Mucosa of descending colon (tissue), 3 donors: Measurements from ENCODE around the gene LRP1B. TPM values are rescaled to one million over a fixed set of nuclear protein-coding genes. Genes with fewer than 3 reads are reported as not detected.
A peak's percentile ranks its signal among the peaks of the same experiment; 100 is the strongest.

Experiments used
- ATAC-seq: fragments of 200-7000 bp; cut with Tn5 transposase; one replicate; pipeline ENCODE4 v1.9.1; 2020; ENCODE audit warnings: mild to moderate bottlenecking, moderate library complexity
- DNase-seq, 3 donors: peaks; one replicate each; pipeline ENCODE4 v3.0.0-alpha.2; 2020
- H3K36me3 ChIP-seq: fragments of 200-600 bp; one replicate; pipeline ENCODE4 v1.8.0; 2021; ENCODE audit warnings: low read depth, mild to moderate bottlenecking
- H3K4me1 ChIP-seq: fragments of 200-600 bp; one replicate; pipeline ENCODE4 v1.8.0; 2021; ENCODE audit warnings: low read depth, mild to moderate bottlenecking
- H3K4me3 ChIP-seq: fragments of 200-600 bp; one replicate; pipeline ENCODE4 v1.8.0; 2021; ENCODE audit warnings: mild to moderate bottlenecking
- H3K9me3 ChIP-seq: fragments of 200-600 bp; one replicate; pipeline ENCODE4 v1.8.0; 2021; ENCODE audit warnings: mild to moderate bottlenecking
- intact Hi-C, 2 donors: fragments of 100-400 bp; cut with DNase I in 1 of 2; cut with micrococcal nuclease in 1 of 2; formaldehyde crosslinking; loops; one replicate each; pipeline versions ENCODE4 v1.11.0 to v1.11.1; 2022; cut with DNase I, micrococcal nuclease
- total RNA-seq, 3 donors: library from RNA; stranded (reverse); fragmentation: NEBNext Ultra II Directional in 2 of 3; extraction: Animal tissue kit (Norgen Biotek cat#: 25700) in 2 of 3; gene quantifications; one replicate each; pipeline versions ENCODE4 v1.2.1 to v1.2.4, GENCODE V29; 2021 to 2023
- TF ChIP-seq, protein P1 (sequence below): fragments of 200-600 bp; IDR thresholded peaks from one replicate; pipeline ENCODE4 v1.8.0; 2022; ENCODE audit warnings: antibody characterized with exemption, mild to moderate bottlenecking
- donor health status: DM: no; HTN: no; CAD: no; lungs with moderate emphysema.
- donor health status: DM: no; HTN: no; CAD: no.
- donor health status: DM: no; HTN: yes; CAD: no.

The LRP1B gene
- total RNA-seq, 3 donors from 2014 or later: 0.12 to 1.6 (median 0.20) TPM

DNA sequence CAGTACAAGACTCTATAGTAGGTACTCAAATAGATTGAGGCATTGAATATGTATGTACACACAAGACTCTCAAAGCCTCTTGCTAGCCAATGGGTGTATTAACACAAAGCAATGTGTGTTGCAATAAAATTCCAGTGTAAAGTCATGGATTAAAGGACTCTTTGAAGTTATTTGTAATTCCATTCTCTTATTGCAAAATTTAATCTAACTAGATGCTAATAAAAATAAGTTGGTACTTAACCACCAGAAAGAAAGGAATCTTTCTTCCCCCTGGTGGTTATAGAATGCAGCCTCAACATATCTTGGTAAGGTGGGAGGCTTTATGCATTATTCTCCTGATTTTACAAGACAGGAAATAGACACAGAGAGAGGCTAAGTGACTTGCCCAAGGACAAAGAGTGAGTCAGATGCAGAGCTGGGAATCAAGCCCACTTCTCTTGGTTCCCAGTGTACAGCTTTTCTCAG, 18.0 kb downstream of the LRP1B start:
- H3K36me3 ChIP-seq: no peaks in the 10 kb centered on the region
- H3K9me3 ChIP-seq: no peaks in the 10 kb centered on the region
- TF ChIP-seq, protein P1, sequence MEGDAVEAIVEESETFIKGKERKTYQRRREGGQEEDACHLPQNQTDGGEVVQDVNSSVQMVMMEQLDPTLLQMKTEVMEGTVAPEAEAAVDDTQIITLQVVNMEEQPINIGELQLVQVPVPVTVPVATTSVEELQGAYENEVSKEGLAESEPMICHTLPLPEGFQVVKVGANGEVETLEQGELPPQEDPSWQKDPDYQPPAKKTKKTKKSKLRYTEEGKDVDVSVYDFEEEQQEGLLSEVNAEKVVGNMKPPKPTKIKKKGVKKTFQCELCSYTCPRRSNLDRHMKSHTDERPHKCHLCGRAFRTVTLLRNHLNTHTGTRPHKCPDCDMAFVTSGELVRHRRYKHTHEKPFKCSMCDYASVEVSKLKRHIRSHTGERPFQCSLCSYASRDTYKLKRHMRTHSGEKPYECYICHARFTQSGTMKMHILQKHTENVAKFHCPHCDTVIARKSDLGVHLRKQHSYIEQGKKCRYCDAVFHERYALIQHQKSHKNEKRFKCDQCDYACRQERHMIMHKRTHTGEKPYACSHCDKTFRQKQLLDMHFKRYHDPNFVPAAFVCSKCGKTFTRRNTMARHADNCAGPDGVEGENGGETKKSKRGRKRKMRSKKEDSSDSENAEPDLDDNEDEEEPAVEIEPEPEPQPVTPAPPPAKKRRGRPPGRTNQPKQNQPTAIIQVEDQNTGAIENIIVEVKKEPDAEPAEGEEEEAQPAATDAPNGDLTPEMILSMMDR: no peak
- intact Hi-C loops: no loop called here
- no peaks in the 10 kb centered on the region for H3K4me1 ChIP-seq
- DNase-seq (no peak), ATAC-seq (no peak)
- no peak overlapping the region for H3K4me3 ChIP-seq

DNA sequence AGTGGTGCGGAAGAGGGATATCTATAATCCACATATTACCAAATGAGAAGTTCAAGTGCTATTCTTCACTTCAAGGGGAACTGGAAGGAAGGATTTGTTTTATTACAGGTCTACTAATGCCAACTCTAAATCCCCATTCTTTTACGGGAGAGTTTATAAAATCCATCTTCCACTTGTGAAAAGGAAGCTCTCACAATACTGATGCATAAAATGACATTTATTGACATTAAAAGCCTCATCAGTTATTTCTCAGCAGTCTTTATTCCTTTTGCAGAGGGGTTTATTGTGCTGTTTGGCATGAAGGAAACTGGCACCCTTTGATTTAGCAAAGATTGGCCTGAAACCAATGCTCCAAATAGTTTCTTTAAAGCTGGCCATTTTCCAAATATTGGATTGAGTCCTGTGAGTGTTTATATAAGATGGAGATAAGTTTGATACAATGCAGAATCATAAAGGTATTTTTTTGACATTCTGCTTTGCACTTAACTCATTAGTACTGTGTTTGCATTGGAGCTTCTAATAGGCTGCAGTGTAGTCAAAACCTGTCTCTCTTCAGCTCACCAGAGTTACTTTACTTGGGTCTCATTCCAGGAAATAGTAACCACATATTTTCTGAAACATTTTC, 26.6 kb downstream of the LRP1B start:
- no peak overlapping the region for H3K4me3 ChIP-seq
- H3K9me3 ChIP-seq: no peaks in the 10 kb centered on the region
- H3K36me3 ChIP-seq: no peaks in the 10 kb centered on the region
- TF ChIP-seq, protein P1: no peak
- DNase-seq: no peak
- H3K4me1 ChIP-seq: no peaks in the 10 kb centered on the region
- intact Hi-C loops: no loop called here
- no peak for ATAC-seq

DNA sequence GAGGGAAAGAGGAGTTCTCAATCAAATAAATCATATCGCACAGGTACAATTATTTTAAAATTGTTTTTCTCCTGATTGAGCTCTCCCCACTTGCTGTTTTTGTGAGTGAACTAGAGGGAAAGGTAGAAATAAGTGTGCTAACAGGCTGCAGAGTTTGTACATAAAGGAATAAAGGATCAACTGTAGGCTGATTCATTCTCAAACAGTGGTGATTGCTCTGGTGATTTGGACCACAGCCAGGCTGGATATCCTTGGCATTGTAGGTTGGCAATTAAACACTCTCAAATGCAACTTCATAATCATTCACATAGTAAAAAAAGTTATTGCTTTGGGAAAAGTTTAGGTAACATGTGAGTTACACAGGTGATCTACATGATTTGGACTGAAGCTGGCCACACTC, 29.8 kb downstream of the LRP1B start:
- Histone ChIP-seq H3K4me1 (no peaks in the 10 kb centered on the region), H3K4me3 (no peak overlapping the region), H3K9me3 (no peaks in the 10 kb centered on the region), H3K36me3 (no peaks in the 10 kb centered on the region)
- TF ChIP-seq, protein P1: no peak
- DNase-seq: peak in 1 of 3 donors; percentile 17
- intact Hi-C loops: no loop called here
- ATAC-seq: no peak

DNA sequence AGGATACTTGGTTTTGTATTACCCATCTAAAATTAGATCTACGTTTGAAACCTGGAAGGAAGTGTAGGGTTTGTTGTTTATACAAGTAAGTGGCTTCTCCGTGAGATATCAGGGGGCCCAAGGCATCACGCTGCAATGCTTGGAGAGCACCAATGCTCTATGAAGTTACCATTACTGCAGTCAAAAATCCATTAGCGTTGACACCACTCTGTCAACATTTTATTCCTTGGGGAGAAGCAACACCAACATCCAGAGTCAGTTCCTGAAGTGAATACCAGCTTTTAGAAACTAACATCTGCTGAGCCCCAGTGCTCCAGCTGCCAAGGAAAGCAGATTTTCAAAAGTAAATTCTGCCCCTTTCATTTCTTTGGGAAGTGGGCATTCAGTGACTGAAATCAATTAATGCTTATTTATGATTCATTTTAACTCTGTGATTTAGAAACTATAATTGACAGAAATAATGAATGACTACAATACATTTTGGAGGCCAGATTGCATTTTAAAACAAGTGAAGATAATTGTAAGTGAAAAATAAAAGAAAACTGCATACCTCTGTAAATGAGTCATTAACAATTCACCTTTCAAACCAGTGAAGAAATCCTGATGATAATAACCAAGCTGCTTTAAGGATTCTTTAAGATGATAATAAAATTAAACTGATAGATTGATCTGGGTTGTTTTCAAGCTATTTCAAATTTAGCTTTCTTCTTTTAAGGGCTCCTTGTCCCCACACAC, 30.5 kb downstream of the LRP1B start:
- no peaks in the 10 kb centered on the region for H3K9me3 ChIP-seq
- H3K4me1 ChIP-seq: no peaks in the 10 kb centered on the region
- no peak for DNase-seq
- no peak overlapping the region for H3K4me3 ChIP-seq
- H3K36me3 ChIP-seq: no peaks in the 10 kb centered on the region
- TF ChIP-seq, protein P1: no peak
- intact Hi-C loops: no loop called here
- no peak for ATAC-seq

DNA sequence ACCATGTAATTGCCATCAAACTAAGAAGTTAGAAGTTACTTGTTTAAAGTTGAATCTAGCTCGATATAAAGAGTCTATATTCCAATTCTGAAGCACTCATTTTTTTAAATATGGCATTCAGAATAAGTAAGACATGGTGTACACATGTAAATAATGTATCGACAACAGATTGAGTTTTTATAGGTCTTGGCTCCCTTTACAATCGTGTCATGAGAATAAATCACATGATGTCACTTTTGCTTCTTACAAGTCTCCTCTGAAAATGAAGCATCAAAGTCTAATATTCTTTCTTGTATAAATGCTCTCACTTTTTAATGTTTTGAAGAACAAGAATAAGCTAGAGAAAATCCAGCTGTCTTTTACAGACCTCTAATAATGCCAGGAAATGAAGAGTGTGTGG, 33.1 kb downstream of the LRP1B start:
- TF ChIP-seq, protein P1: no peak
- no peak for DNase-seq
- Histone ChIP-seq H3K4me1 (no peaks in the 10 kb centered on the region), H3K36me3 (no peaks in the 10 kb centered on the region), H3K4me3 (no peak overlapping the region), H3K9me3 (no peaks in the 10 kb centered on the region)
- ATAC-seq: no peak
- intact Hi-C loops: no loop called here
